Iris pigment epithelial cell (primary cell): ENCODE data around the gene PRLH.
A peak's percentile ranks its signal among the peaks of the same experiment; 100 is the strongest.

ENCODE experiments used
- DNase-seq: peaks from one replicate; pipeline ENCODE4 v3.0.0-alpha.2; 2011; ENCODE audit warnings: low read depth

PRLH gene

DNA sequence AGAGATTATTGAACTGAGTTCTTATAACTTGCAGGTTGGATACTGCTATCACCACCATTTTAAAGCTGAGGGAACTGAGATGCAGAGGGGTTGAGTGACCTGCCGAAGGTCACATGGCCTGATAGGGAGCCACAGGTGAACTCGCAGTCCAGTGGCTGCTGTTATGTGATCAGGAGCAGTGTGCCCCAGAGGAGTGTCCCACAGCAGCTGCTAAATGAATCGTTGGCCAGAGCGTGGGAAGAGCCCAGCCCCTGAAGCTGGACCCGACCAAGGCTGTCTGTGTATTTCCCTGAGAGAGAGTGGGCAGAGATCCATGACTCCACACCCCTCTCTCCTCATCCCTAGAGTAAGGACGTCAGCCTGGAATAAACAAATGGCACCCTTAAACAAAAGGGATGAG is 26.7 kb upstream of the PRLH start:
- no peak for DNase-seq

DNA sequence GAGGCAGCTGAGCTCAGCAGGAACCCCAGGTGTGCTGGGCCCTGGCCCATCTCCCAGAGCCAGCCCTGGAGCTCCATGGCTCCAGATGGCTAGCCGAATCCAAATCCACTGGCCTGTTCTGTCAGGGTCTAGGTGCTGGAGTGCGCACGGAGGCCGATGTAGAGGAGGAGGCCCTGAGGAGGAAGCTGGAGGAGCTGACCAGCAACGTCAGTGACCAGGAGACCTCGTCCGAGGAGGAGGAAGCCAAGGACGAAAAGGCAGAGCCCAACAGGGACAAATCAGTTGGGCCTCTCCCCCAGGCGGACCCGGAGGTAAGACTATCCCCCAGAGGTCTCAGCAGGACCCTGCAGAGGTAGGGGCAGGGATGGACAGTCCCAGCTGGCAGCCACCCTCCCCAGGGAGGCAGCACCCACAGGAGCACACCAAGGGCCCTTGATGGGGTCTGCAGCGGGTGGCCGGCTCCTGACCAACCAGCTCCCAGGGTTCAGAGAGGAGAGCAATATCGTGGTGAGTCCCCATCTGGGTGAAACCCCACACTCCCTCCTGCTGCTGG is 26.1 kb upstream of the PRLH start:
- DNase-seq: no peak

DNA sequence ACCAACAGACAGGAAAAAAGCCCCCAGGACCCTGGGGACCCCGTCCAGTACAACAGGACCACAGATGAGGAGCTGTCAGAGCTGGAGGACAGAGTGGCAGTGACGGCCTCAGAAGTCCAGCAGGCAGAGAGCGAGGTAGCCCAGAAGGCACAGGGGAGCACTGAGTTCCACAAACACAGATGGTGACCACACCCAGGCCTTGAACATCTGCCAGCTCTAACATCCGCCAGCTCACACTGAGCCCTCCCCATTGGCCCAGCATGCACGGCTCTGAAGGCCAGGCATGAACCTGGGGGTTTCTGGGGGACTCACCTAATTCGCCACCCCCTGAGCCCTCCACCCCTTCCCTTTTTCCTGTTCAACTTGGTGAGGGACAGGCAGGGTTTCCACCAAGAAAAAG is 25.6 kb upstream of the PRLH start:
- peak; percentile 62 for DNase-seq

DNA sequence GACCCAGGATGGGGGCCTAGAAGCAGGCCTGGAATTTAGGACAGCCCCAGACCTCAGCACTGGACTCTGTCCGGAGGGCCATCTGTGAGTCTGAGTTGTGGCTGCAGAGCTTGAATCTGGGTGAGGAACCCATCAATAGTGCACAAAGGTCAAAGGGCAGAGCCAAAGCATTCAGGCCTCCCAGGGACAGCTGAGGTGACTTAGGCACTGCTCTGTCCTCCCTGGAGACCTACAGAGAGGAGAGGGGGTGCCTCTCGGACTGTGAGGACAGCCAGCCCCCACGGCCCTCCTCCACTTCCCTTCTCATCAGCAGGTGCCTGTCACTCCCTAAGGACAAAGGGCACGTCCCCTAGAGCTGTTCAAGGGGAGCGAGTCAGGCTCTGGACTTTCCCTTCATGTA is 25.1 kb upstream of the PRLH start:
- DNase-seq: no peak

DNA sequence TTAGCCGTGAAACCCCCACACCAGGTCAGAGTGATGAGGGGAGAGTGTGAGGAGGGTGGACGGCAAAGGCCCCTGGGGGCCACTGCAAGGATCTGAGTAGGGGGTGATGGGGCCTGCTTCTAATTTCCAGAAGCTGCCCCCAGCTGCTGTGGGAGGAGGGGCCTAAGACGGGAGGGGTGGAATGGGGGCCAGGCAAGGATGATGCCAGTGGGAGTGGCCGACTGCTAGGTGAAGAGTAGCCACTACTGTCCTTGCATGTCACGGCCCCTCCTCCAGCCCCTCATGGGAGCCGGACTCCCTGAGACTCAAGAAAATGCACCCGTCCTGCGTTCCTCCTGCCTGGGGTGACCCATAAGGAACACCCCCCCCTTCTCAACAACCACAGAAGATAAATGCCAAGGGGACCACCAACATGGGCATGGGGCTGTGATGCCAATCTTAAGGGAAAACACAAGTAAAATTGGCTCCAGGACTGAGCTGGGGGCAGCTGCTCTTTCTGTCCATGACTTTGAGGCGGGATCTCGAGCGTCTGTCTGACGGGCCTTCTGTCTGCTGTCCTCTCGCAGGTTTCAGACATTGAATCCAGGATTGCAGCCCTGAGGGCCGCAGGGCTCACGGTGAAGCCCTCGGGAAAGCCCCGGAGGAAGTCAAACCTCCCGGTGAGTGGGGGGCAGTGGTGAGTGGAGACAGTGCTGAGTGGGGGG is 24.2 kb upstream of the PRLH start:
- no peak for DNase-seq

DNA sequence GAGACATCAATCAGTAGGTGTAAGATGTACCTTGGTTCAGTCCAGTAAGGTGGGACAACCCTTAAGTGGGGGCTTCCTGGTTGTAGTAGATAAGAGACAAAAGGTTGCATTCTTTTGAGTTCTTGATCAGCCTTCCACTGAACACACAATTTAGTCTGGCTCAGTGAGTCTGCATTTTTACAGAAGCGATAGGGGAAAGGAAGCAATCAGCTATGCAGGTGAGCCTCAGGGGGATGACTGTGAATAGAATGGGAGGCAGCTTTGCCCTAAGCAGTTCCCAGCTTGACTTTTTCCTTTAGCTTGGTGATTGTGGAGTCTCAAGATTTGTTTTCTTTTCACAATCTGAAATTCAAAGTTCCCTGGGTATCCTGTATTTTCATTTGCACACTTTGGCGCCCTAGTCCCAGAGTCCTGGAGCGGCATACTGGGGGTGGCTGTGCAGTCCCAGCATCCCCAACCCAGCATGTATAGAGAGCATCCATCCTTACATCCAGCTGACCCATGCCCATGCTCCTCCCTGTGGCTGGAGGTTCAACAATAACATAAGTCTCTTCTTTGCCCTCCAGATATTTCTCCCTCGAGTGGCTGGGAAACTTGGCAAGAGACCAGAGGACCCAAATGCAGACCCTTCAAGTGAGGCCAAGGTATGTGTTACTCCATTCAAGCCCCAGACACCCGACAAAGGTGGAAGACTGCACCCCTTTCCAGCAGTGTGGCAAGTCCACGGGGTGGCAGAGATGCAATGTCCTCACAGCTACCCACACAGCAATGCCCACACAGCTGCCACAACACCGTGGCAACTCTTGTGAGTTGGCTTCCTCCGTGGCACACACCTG is 20.1 kb upstream of the PRLH start:
- no peak for DNase-seq

DNA sequence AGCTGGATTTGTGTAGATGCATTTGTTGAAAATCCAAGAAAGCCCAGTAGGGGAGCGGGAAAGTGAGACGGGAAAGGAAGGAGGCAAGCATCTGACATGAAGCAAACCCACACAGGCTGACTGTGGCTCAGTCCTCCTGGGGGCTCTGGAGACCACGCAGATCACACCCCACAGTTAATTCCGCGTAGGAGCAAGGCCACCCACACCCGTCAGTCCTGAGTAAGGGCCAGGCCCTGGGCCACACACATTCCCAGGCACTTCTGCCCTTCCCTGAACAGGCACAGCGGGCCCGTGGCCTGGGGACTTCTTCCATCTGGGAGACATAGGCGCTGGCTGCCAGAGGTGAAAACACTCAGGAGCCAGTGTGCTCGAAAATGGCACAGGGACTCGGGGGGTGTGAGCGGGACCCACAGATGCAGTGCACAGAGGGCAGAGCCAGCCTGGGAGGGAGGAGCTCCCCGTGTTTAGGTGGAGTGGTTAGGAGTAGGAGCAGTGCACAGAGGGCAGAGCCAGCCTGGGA is 19.4 kb upstream of the PRLH start:
- no peak for DNase-seq

DNA sequence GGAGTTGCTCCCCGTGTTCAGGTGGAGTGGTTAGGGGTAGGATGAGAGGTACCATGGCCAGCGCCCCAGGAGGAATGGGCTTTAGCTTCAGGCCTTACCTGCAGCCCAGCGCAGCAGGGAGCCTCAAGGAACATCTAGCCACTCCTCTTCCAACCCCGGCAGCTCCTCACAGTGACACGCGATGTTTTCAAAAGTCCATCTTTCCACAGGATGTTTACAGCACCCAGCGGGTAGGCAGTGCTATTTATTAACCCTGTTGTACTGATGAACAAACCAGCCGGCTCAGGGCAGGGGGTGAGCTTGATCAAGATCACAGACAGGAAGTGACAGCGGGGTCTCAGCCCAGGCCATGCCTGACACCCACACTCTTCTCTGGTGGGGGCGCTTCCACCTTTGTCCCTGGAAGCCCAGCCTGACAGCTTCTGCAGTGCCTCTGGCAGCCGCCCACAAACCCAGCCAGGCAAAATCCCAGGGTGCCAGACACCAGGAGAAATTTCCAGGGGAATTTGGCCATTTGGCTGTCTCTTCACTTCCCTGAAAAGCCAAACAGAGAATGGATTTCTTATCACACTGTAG is 18.4 kb upstream of the PRLH start:
- DNase-seq: no peak

DNA sequence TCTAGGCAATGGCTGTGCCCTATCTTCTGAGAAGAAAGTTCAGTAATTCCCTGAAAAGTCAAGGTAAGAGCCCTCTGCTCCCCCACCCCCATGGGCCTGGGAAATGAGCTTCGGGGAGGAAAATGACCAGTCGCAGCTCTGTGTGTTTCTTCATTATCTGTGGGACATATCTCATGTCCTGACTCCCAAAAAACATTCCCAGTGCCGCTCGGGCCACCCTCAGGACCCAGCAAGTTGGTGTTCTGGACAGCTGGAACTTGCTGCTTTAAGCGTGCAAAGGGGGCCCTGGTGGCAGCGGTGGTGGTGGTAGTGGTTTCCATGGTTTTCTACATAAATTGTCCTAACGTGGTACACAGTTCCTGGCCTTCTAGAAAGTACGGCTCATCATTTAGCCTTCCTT is 17.2 kb upstream of the PRLH start:
- DNase-seq: no peak

DNA sequence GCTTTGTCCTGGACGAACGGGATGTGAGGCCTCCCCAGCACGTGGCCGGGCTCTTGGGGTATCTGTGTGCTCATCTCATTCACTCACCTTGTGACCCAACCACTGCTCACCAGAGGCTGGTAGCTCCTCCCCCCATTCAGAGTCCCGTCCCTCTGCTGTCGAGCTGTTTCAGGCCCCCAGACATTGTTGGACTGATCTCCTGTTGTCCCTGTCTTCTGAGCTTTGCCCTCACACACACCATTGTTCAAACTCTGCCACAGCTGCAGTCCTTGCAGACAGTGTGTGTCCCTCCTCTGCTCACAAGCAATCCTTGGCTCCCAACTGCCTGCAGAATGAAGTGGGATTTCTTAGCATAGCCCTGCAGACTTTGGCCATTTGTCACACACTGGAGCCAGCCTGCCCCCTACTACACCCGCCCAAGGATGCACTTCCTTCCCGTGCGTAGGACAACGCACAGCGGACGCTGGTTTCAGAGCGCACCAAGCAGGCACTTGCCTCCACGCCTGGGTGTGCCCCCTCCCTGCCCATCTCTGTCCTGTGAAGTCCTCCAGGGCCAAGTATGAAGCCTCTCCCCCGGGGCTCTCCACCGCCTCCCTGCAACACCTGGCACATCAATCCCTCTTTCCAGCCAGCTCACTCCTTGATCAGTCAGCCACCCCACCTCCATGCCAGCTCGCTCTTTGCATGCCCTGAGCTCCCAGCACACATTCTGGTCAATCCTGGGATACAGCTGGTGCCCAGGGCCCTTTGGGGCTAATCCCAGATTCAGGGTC is 16.5 kb upstream of the PRLH start:
- no peak for DNase-seq

DNA sequence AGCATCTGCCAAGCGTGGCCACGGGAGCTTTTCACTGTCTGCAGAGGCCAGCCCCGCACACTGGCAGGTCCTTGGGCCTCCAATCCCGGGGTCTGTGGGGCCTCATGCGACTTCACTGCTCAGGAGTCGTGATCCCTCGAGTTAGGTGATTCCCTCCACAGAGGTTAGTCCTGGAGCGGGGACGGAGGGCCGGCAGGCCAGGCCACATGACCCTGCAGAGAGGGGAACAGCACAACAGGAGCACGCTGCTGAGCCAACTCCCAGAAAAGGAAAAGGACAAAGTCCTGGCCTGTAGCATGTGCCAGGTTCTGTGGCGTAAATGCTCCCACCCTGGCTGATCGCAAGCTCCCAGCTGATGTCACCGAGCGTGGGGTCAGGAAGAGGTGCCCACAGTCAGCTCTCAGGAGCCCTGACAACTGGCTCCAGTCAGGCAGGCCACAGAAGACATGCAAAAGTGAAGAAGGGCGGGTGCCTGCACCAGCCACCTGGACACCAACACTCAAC is 15.3 kb upstream of the PRLH start:
- no peak for DNase-seq

DNA sequence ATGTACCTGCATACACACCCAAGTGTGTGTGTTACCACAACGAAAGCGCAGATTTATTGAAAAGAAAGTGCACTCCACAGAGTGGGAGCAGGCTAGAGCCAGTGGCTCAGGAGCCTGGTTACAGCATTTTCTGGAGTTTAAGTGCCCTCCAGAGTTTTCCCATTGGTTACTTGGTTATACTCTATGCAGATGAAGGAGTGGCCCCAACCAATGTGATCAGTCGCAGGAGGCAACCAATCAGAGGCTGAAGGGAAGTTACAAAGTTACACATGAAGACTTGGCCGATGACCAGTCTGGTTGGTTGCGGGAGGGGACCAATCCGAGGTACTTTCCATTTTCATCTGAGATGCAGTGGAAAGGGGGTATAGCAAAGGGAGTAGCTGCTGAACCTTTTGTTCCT is 13.5 kb upstream of the PRLH start:
- DNase-seq: no peak

DNA sequence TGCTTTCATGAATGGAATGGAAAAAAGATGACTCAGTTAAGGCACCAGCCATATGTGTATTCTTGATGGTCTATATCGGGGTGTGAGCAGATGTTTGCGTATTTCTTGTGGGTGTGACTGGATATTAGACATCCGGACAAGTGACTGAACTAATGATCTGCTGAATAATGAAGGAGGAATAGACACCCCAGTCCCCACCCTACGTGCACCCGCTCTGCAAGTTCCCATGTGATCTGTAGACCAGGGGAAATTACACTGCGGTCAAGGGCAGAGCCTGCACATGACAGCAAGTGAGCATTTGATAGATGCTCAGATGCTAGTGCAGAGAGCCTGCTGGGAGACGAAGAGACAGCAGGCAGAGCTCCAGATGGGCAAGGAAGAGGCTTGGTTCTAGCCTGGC is 12.4 kb upstream of the PRLH start:
- DNase-seq: no peak

DNA sequence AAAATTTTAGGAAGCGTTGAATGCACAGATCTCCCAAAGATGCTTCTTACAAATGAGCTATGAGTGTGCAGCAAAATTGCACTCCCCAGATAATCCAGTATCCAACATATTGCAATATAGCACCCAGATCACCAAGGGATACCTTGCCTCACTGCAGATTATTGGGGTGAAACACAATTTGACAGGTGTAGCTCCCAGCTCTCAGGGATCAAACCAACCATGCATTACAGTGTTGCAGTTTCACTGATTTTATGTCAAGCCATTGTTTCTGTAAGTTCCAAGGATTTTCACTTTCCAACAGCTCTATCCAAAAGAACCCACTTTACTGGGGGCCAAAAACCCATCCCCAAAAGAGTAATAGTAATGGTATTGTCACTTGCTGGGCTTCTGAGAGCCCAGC is 10.8 kb upstream of the PRLH start:
- DNase-seq: no peak

DNA sequence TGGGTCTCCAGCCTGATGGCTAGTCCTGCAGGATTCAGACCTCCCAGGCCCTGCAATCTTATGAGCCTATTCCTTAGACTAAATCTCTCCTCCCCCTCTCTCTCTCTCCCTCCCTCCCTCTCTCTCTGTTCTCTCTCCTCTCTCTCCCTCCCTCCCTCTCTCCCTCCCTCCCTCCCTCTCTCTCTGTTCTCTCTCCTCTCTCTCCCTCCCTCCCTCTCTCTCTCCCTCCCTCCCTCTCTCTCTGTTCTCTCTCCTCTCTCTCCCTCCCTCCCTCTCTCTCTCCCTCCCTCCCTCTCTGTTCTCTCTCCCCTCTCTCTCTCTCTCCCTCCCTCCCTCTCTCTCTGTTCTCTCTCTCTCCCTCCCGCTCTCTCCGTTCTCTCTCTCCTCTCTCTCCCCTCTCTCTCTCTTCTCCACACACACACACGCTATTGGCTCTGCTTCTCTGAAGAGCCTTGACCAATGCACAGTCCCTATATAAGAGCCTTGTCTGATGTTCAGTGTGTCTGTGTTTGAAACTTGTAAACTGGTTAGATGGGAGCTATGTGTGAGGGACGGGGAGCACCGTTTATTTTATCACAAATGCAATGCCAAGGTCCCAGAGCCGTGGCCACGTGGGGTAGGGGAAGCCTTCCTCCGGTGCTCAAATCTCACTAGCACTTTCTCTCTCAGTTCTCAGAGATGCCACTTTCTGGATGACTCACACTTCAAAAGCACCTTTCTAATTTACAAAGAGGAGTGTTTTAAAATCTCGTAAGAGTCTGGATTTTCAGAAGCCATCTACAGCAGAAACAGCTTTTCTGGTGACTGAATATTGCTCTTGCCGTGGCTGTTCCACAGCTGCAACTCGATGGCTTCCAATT is 9.4 kb upstream of the PRLH start:
- DNase-seq: no peak

DNA sequence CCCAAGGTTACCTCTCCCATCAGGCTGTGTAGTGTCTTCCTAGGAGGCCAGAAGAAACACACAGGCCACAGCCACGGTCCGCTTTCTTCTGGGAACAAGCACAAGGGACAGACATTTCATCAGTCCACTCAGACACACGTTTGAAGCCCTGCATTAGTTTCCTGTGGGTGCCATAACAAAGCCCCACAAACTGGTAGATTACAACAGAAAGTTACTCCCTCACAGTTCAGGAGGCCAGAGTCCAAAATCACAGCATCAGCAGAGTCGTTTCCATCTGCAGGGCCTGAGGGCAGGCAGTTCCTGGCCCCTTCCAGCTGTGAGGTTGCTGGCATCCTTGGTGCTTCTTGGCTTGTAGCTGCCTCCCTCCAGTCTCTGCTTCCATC is 8.8 kb upstream of the PRLH start:
- no peak for DNase-seq

DNA sequence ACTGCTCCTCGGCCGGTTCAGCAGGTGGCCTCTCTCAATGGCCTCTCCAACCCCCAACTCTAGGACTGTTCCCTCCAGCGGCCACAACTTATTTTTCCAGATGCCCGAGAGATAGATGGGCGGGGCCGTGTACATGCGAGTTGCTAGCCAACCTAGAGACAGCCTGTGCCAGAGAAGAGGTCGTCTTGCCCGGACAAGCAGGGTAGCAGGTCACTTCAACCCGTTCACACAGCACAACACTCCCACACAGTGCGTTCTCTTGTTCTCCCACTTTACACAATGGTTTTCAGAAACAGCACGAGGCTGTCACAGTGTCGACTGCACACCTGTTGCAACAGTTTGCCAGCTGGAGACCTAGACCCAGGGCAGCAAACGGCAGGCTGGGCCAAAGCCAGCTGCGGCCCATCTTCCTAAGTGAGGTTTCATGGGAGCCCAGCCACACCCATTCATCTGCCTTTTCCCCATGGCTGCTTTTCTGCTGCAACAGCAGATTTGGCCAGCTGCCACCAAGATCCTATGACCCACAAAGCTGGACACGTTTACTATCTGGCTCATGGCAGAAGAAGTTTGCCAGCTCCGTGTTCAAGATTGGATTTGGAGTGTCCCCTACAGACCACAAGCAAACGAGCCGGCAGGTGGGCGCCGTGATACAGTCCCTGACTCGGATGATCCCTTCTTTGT is 7.3 kb upstream of the PRLH start:
- DNase-seq: peak; percentile 57

DNA sequence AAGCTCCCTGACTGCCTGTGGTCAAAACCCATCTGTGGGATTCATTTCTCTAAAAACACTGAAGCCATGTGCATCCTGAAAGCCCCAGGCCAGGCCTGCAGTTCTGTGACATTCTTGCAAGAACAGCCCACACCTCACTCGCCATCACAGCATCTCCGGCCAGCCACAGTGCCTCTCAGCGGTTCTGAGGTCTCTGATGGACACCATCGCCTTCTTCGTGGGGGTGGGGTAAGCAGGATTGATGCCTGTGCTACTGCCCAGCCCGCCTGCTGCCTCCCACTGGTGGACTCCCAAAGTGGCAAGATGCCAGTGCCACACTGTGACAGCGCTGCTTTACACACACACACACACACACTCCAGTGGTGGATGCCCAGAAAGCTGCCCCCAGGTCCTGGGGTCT is 5.2 kb upstream of the PRLH start:
- no peak for DNase-seq

DNA sequence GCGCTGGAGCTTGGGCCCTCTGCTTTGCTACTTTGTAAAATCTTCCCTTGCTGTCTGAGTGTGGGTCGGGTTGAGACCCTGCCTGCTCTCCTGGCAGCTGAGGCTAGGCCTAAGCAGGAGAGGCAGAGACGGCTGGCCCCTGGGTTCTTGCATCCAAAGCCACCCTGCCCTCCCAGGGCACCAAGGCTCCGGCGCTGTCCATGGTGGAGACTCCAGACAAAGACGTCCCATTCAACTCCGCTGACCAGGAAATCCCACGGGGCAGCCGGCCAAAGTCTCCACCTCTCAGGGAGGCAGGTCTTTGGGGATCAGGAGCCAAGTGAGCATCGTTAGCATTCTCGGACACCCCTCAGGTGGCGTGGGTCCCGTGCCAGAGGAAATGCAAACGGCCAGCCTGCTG is 2.6 kb upstream of the PRLH start:
- peak; percentile 39 for DNase-seq

DNA sequence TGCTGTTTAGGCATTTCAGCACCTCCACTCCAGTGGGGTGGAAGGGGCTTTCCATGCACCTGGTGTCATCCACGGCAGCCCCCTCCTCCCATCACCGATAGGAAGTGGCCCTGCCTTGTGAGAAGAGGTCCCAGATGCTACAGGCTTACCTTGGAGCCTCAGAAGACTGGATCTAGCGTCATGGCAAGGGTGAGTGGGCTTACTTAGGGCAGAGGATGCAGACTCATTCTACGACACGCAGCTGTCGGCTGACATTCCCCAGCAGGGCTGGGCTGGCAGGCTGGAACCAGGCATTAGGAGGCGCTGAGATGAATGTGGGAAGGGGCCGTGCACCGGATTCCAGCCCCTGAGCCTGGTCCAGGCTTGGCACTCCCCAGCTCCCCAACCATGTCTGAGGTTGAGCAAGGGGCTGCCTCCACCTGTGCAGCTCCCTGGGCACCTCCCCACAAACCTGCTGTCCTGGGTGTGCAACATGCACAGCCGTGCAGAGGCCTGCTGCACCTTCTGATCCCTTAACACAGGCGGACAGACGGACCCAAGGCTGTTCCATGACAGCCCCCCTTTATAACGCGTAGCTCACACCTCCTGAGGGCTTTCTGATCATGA is 1.7 kb upstream of the PRLH start:
- no peak for DNase-seq
